Measurements from ENCODE around the gene ZNF287.

DNA sequence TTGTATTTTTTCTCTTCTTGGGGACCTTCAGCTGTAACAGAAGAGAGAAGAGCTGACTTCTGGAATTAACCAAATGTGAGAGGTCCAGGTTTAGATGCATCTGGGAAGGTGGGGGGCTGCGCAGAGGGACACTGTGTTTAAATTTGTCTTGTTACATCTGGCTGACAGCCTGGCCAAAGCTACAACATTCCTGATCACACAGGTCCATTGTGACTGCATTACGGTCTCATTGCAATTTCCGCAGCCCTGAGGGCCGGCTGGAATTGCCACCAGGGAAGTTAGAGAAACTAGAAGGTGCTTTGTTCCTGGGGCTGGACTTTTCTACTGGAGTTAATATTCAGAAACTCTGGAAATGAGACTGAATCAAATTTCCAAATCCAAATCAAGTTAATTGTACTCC is 39.1 kb downstream of the ZNF287 start:
- TF ChIP-seq, protein P1, sequence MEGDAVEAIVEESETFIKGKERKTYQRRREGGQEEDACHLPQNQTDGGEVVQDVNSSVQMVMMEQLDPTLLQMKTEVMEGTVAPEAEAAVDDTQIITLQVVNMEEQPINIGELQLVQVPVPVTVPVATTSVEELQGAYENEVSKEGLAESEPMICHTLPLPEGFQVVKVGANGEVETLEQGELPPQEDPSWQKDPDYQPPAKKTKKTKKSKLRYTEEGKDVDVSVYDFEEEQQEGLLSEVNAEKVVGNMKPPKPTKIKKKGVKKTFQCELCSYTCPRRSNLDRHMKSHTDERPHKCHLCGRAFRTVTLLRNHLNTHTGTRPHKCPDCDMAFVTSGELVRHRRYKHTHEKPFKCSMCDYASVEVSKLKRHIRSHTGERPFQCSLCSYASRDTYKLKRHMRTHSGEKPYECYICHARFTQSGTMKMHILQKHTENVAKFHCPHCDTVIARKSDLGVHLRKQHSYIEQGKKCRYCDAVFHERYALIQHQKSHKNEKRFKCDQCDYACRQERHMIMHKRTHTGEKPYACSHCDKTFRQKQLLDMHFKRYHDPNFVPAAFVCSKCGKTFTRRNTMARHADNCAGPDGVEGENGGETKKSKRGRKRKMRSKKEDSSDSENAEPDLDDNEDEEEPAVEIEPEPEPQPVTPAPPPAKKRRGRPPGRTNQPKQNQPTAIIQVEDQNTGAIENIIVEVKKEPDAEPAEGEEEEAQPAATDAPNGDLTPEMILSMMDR (IDR thresholded peaks at IDR 0.05 in 8 of 11, conservative IDR thresholded peaks at IDR 0.05 in 3 of 11): no peak
- TF ChIP-seq POLR2AphosphoS5 (IDR thresholded peaks at IDR 0.05) (no peak), POLR2A (IDR thresholded peaks at IDR 0.05) (no peak)
